Astrocyte (in vitro differentiated cells and primary cell): ENCODE measurements around the gene PPP1R7. TPM values are rescaled to one million over a fixed set of nuclear protein-coding genes. Genes with fewer than 3 reads are reported as not detected.

ENCODE experiments used
- DNase-seq: peaks from one replicate; pipeline ENCODE4 v3.0.0-alpha.2; 2010; ENCODE audit warnings: low read depth
- FAIRE-seq: peaks from 2 replicates; lab custom pipeline; 2011; peaks lifted over from hg19 to GRCh38; lab: Jason Lieb, UNC
- H2AFZ ChIP-seq: 2 replicates; pipeline ENCODE4 v1.6.0; 2012; ENCODE audit warnings: low read depth, low read length, inconsistent platforms
- H3K27ac ChIP-seq: 2 replicates; pipeline ENCODE4 v1.5.1; 2011; ENCODE audit warnings: low read depth, low read length, inconsistent platforms
- H3K27me3 ChIP-seq: 2 replicates; pipeline ENCODE4 v1.6.0; 2011; ENCODE audit warnings: low read length, inconsistent platforms; ENCODE audit not compliant: insufficient read depth
- H3K36me3 ChIP-seq: 2 replicates; pipeline ENCODE4 v1.5.1; 2011; ENCODE audit warnings: low read length, inconsistent platforms; ENCODE audit not compliant: insufficient read depth
- H3K4me1 ChIP-seq: 2 replicates; pipeline ENCODE4 v1.5.1; 2011; ENCODE audit warnings: low read length, inconsistent platforms; ENCODE audit not compliant: insufficient read depth
- H3K4me2 ChIP-seq: 2 replicates; pipeline ENCODE4 v1.6.0; 2012; ENCODE audit warnings: low read length, inconsistent platforms
- H3K4me3 ChIP-seq: 2 replicates; pipeline ENCODE4 v1.5.1; 2011; ENCODE audit warnings: low read depth, mild to moderate bottlenecking, low read length, inconsistent platforms; ENCODE audit not compliant: insufficient read depth
- H3K79me2 ChIP-seq: 2 replicates; pipeline ENCODE4 v1.6.0; 2012; ENCODE audit warnings: mild to moderate bottlenecking, low read length, inconsistent platforms; ENCODE audit not compliant: insufficient read depth
- H3K9ac ChIP-seq: 2 replicates; pipeline ENCODE4 v1.6.0; 2012; ENCODE audit warnings: mild to moderate bottlenecking, low read length, inconsistent platforms
- H3K9me3 ChIP-seq: 2 replicates; pipeline ENCODE4 v1.5.1; 2012; ENCODE audit warnings: low read depth, mild to moderate bottlenecking, low read length, inconsistent platforms; ENCODE audit not compliant: insufficient read depth
- H4K20me1 ChIP-seq: 2 replicates; pipeline ENCODE4 v1.6.0; 2012; ENCODE audit warnings: low read length, inconsistent platforms; ENCODE audit not compliant: insufficient read depth
- H3K27ac Mint-ChIP-seq: one replicate; pipeline ENCODE4 v1.8.0; 2021; ENCODE audit warnings: mild to moderate bottlenecking, mixed read lengths; ENCODE audit not compliant: unreplicated experiment
- H3K27me3 Mint-ChIP-seq: one replicate; pipeline ENCODE4 v1.8.0; 2021; ENCODE audit warnings: low read depth, mixed read lengths; ENCODE audit not compliant: unreplicated experiment
- H3K36me3 Mint-ChIP-seq: one replicate; pipeline ENCODE4 v1.8.0; 2021; ENCODE audit warnings: low read depth, mixed read lengths; ENCODE audit not compliant: unreplicated experiment
- H3K4me1 Mint-ChIP-seq: one replicate; pipeline ENCODE4 v1.8.0; 2021; ENCODE audit warnings: low read depth, mixed read lengths; ENCODE audit not compliant: unreplicated experiment
- H3K4me3 Mint-ChIP-seq: one replicate; pipeline ENCODE4 v1.8.0; 2021; ENCODE audit warnings: mild to moderate bottlenecking, moderate library complexity, mixed read lengths; ENCODE audit not compliant: unreplicated experiment
- H3K9me3 Mint-ChIP-seq: one replicate; pipeline ENCODE4 v1.8.0; 2021; ENCODE audit warnings: mild to moderate bottlenecking, mixed read lengths; ENCODE audit not compliant: unreplicated experiment
- CTCF ChIP-seq: IDR thresholded peaks from 2 replicates; pipeline ENCODE4 v1.5.1; 2011; ENCODE audit warnings: low read depth, mild to moderate bottlenecking, inconsistent platforms, low read length, moderate library complexity; ENCODE audit not compliant: insufficient read depth
- EZH2 ChIP-seq: IDR thresholded peaks from 2 replicates; pipeline ENCODE4 v1.6.1; 2012; ENCODE audit warnings: mild to moderate bottlenecking, low read length, inconsistent platforms; ENCODE audit not compliant: insufficient read depth
- total RNA-seq: library from RNA; stranded (reverse); gene quantifications from 2 replicates; pipeline ENCODE4 v1.2.1, GENCODE V29; 2021

Gene PPP1R7
- total RNA-seq, 1 donor from 2014 or later, result 53.4 TPM

GRCh38 chr2:241137276-241138190, 12.7 kb upstream of the PPP1R7 start:
- H3K4me3 ChIP-seq, result no peak overlapping the region
- Mint-ChIP-seq H3K27ac (no peak overlapping the region), H3K4me3 (no peak overlapping the region), H3K27me3 (peaks cover 25% of the 10 kb centered on the region), H3K36me3 (peaks cover 4% of the 10 kb centered on the region), H3K9me3 (no peaks in the 10 kb centered on the region), H3K4me1 (peaks cover 4% of the 10 kb centered on the region)
- H3K27ac ChIP-seq, result no peak overlapping the region
- no peak overlapping the region for H2AFZ ChIP-seq
- H3K4me1 ChIP-seq, result no peaks in the 10 kb centered on the region
- H3K27me3 ChIP-seq, result no peaks in the 10 kb centered on the region
- TF ChIP-seq EZH2, result no peak
- TF ChIP-seq CTCF, result no peak
- no peaks in the 10 kb centered on the region for H3K9me3 ChIP-seq
- H3K9ac ChIP-seq, result no peak overlapping the region
- H4K20me1 ChIP-seq, result no peaks in the 10 kb centered on the region
- no peaks in the 10 kb centered on the region for H3K36me3 ChIP-seq
- no peak for FAIRE-seq
- H3K79me2 ChIP-seq, result no peaks in the 10 kb centered on the region
- no peak overlapping the region for H3K4me2 ChIP-seq
- DNase-seq, result no peak

- H3K9ac ChIP-seq, result no peak overlapping the region
- H3K9me3 ChIP-seq, result no peaks in the 10 kb centered on the region
- no peak overlapping the region for H2AFZ ChIP-seq
- H4K20me1 ChIP-seq, result no peaks in the 10 kb centered on the region
- no peaks in the 10 kb centered on the region for H3K79me2 ChIP-seq
- TF ChIP-seq CTCF (no peak), EZH2 (no peak)
- Mint-ChIP-seq H3K36me3 (peaks cover 4% of the 10 kb centered on the region), H3K4me3 (no peak overlapping the region), H3K27ac (no peak overlapping the region), H3K4me1 (peaks cover 4% of the 10 kb centered on the region), H3K27me3 (peaks cover 21% of the 10 kb centered on the region), H3K9me3 (no peaks in the 10 kb centered on the region)
- H3K4me3 ChIP-seq, result no peak overlapping the region
- no peak overlapping the region for H3K27ac ChIP-seq
- H3K27me3 ChIP-seq, result no peaks in the 10 kb centered on the region
- DNase-seq (no peak), FAIRE-seq (no peak)
- no peaks in the 10 kb centered on the region for H3K36me3 ChIP-seq
- no peaks in the 10 kb centered on the region for H3K4me1 ChIP-seq
- no peak overlapping the region for H3K4me2 ChIP-seq
Measured at GRCh38 chr2:241138471-241138870, 11.8 kb upstream of the PPP1R7 start.
